Stimulated activated CD8-positive, alpha-beta memory T cell treated with anti-CD3 and anti-CD28 coated beads, Interleukin-4, amount 100 ng/mL, for 4 hours (primary cell): ENCODE results near the gene RTBDN.
"Not testable (repeated sequence)": the region's sequence is repeated elsewhere in the genome, so short reads cannot be mapped to it uniquely, and the experiment has no call there.

Experiments used
- DNase-seq, 2 donors: peaks; one replicate each; pipeline ENCODE4 v3.0.0-alpha.2; 2020; ENCODE audit warnings: low read depth in 2 of 2, low spot score in 1 of 2

RTBDN gene

DNA sequence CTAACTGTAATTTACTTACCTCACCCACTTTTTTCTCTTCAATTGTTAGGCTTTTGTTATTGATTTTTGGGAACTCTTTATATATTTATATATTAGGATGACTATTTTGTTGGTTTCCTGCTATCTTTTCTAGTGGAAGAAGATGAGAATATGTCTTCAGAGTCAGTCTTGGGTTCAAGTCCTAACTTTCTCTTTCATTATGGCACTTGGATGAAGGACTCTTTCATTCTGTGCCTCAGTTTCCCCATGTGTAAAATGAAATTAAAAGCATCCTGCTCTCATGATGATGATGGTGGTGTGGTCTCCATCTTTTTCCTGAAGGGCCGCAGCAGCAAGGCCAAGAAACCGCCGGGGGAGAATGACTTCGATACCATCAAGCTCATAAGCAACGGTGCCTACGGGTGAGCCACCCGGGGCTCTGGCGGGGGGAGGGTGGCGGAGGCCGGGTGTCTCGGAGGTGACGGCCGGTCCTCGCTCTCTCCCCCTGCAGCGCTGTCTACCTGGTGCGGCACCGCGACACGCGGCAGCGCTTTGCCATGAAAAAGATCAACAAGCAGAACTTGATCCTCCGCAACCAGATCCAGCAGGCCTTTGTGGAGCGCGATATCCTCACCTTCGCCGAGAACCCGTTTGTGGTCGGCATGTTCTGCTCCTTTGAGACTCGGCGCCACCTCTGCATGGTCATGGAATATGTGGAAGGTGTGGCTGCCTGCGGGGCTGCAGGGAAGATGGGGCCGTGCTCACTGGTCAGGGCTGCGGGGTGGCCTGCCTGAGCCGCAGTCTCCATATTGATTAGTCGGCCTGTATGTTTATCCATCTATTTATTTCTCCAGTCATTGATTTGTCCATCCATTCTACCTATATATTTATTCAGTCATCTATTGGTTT lies 23.9 kb upstream of the RTBDN start:
- DNase-seq = no peak

GRCh38 chr19:12856653-12857052 lies 22.3 kb upstream of the RTBDN start:
- DNase-seq = no peak

- DNase-seq = peak; percentile 66 to 70
These were observed 13.1 kb upstream of the RTBDN start for GRCh38 chr19:12847159-12848139.

GRCh38 chr19:12846613-12847012 lies 12.2 kb upstream of the RTBDN start:
- DNase-seq = not testable (repeated sequence)

GRCh38 chr19:12843999-12844732 lies 9.8 kb upstream of the RTBDN start:
- DNase-seq = no peak

DNA sequence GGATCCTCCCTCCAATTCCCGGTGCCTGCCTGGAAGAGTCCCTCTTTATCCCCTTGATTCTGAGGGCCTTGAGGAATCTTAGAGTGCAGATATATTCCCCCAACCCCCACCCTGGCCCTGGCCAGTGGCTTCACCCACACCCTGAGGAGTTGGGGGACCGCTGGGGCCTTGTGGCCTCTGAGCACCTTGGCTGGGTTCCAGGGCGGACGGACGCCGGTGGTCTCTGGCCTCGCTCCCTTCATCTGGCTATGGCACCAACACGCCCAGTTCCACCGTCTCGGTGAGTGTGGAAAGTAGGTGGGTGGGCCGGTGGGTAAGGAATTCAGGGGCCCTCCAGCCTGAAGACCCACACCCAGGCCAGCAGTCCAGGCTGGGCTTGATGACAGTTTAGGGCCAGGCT lies 8.9 kb upstream of the RTBDN start:
- no peak for DNase-seq

- DNase-seq = no peak
These were observed 8.1 kb upstream of the RTBDN start for GRCh38 chr19:12842511-12842910.

GRCh38 chr19:12841094-12841493 lies 6.7 kb upstream of the RTBDN start:
- DNase-seq = no peak

- no peak for DNase-seq
These were observed 6.0 kb upstream of the RTBDN start for GRCh38 chr19:12840091-12841079.

DNA sequence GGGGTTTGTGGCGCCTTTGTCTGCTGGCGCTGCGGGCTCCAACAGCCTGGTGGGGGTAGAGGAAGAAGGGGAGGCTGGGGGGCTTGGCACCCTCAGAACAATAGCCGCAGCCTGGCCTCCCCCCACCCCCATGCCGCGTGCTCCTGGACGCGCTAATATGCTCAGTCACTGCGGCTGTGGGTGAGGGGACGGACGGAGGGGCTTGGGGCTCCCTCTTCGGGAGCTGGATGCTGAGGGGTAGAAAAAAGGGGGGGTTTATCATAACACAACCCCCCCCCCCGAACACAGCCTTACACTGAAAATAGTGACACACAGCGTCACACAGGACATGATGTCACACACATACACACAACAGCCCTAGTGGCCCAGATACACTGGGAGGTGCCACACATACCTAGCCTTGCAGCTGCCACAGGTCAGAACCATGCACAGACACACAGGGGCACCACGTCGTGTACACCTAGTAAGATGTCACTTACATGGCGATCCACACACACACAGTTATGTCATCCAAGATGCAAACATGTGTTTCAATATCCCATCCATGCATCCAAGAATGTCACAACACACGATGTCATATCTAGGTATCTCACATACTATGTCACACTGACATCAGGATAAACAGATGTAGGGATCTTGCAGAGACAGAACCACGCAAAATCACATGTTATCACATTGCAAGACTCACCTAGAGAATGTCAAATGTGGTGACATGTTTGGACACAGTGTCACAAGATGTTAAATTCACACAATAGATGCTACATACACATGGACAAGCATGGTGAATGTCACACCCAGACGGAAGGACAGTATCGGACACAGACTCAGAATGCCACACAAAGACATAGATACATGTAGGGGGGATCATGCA lies 4.7 kb upstream of the RTBDN start:
- no peak for DNase-seq

GRCh38 chr19:12838182-12838885 lies 4.0 kb upstream of the RTBDN start, which contains the start of gene MAST1:
Gene MAST1, plus strand, starts transcription at chr19:12838515. Its CDS starts 58 bp downstream, at chr19:12838573.
- no peak for DNase-seq

DNA sequence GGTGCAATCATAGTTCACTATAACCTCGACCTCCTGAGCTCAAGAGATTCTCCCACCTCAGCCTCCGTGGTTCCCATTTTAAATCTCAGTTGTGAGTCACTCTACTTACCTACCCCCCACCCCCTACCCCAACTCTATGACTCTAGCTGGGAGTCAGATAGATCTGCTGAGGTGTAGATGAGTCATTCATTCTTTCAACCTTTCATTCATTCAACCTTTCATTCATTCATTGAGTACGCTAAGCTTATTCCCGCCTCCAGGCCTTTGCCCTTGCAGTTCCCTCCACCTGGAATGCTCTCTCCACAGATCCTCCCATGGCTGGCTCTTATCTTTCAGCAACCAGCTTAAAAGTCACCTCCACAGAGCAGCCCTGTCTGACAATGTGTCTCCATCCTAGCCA lies 2.8 kb upstream of the RTBDN start:
- no peak for DNase-seq

DNA sequence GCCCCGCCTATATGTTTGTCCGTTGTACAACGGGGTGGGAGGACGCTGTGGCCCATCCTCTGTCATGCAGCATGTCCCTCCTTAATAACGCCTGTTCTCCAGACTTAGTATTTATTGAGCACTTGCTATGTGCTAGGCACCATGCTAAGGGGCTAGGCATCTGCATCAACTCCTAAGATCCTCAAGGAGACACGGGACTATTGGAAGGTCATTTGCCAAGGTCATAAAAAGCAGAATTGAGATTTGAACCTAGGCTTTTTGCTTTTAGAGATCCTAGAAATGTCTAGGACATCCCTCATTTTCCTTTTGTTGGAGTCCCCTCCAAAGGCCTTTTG lies 2.1 kb upstream of the RTBDN start:
- no peak for DNase-seq

- no peak for DNase-seq
These were observed 788 bp upstream of the RTBDN start for GRCh38 chr19:12834976-12835757.

GRCh38 chr19:12833738-12834565 lies 427 bp downstream of the RTBDN start:
- no peak for DNase-seq

GRCh38 chr19:12833418-12833737 lies 1.0 kb downstream of the RTBDN start:
- DNase-seq = no peak

DNA sequence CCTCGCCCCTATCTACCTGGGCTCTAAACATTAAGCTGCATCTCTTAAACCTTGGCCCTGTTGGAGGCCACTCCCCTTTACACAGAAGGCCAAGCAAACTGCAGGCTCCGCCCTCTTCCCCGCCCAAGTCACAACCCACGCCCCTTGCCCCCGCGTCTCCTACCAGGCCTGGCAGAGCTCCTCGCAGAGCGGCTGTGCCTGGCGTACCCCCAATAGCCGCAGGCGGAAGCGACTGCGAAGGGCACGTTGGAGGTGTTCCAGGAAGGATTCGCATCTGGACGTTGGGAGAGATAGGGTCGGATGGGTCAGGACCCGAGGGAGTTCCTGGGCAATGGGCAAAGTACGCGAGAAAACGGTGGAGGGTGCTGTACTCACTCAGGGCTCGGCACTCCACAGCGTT lies 5.9 kb downstream of the RTBDN start:
- DNase-seq = no peak
